Panc1 (cell line): Measurements from ENCODE around the gene B4GALNT4. TPM values are rescaled to one million over a fixed set of nuclear protein-coding genes. Genes with fewer than 3 reads are reported as not detected.
A peak's percentile ranks its signal among the peaks of the same experiment; 100 is the strongest.
"Not testable (repeated sequence)": the region's sequence is repeated elsewhere in the genome, so short reads cannot be mapped to it uniquely, and the experiment has no call there.

Source experiments
- ATAC-seq: fragments of 200-7000 bp; cut with Tn5 transposase; 2 replicates; pipeline ENCODE4 v1.9.1; 2020; ENCODE audit warnings: mild to moderate bottlenecking, moderate library complexity
- BruUV-seq: library from RNA; stranded (reverse); fragments of 400-500 nt; replicated peaks from 2 replicates; lab custom pipeline; 2021; lab: Mats Ljungman, UMichigan
- CTCF ChIA-PET: fragments of 300-600 bp; sonication (Branson Sonifier 250); formaldehyde crosslinking; loops from one replicate; lab custom pipeline; 2022; ENCODE audit warnings: antibody characterized with exemption; lab: Charles Lee
- POLR2A ChIA-PET: fragments of 300-600 bp; sonication (Branson Sonifier 250); formaldehyde crosslinking; loops from one replicate; lab custom pipeline; 2022; ENCODE audit warnings: antibody characterized with exemption; lab: Charles Lee
- DNase-seq: peaks from one replicate; pipeline ENCODE4 v3.0.0-alpha.2; 2010; ENCODE audit warnings: low read depth, low spot score
- H3K27ac ChIP-seq: 2 replicates; pipeline ENCODE4 v1.5.1; 2011; ENCODE audit warnings: mild to moderate bottlenecking, low read length, inconsistent platforms
- H3K27me3 ChIP-seq: fragments of 200-500 bp; sonication (Bioruptor generic); 2 replicates; pipeline ENCODE4 v1.6.0; 2014; ENCODE audit warnings: low read length, inconsistent platforms; ENCODE audit not compliant: control insufficient read depth, insufficient read depth
- H3K36me3 ChIP-seq: fragments of 200-500 bp; sonication (Bioruptor generic); 2 replicates; pipeline ENCODE4 v1.5.1; 2014; ENCODE audit warnings: inconsistent platforms, mild to moderate bottlenecking, low read length, moderate library complexity; ENCODE audit not compliant: control insufficient read depth, insufficient read depth
- H3K4me1 ChIP-seq: 2 replicates; pipeline ENCODE4 v1.5.1; 2011; ENCODE audit warnings: inconsistent platforms, mild to moderate bottlenecking, low read length, moderate library complexity; ENCODE audit not compliant: control insufficient read depth, insufficient read depth
- H3K4me3 ChIP-seq, 2 experiments: 2 replicates each; pipeline ENCODE4 v1.5.1; 2011 to 2012; ENCODE audit warnings: low read depth in 2 of 2, low read length in 2 of 2, mild to moderate bottlenecking in 2 of 2, inconsistent platforms in 1 of 2, moderate library complexity in 1 of 2
- H3K9me3 ChIP-seq: fragments of 200-500 bp; sonication (Bioruptor generic); 2 replicates; pipeline ENCODE4 v1.5.1; 2014; ENCODE audit warnings: low read depth, mild to moderate bottlenecking, inconsistent platforms, low read length, moderate library complexity; ENCODE audit not compliant: control insufficient read depth, insufficient read depth
- CTCF ChIP-seq: fragments of 450-650 bp; IDR thresholded peaks from 2 replicates; pipeline ENCODE4 v1.5.1; 2017; ENCODE audit warnings: mild to moderate bottlenecking
- POLR2AphosphoS5 ChIP-seq: IDR thresholded peaks from 2 replicates; pipeline ENCODE4 v1.6.1; 2012; ENCODE audit warnings: mild to moderate bottlenecking, low read depth, low read length, moderate library complexity
- REST ChIP-seq, 2 experiments: IDR thresholded peaks; 2 replicates each; pipeline ENCODE4 v1.6.1; 2011 to 2012; ENCODE audit warnings: low read depth in 2 of 2, control low read depth in 1 of 2, low read length in 1 of 2, mild to moderate bottlenecking in 1 of 2, moderate library complexity in 1 of 2; ENCODE audit not compliant: insufficient read depth in 1 of 2
- SIN3A ChIP-seq: IDR thresholded peaks from 2 replicates; pipeline ENCODE4 v1.6.1; 2012; ENCODE audit warnings: low read depth, mild to moderate bottlenecking, low read length, moderate library complexity, borderline replicate concordance; ENCODE audit not compliant: insufficient read depth
- TCF7L2 ChIP-seq: IDR thresholded peaks from 2 replicates; pipeline ENCODE4 v1.6.1; 2011; ENCODE audit warnings: mild to moderate bottlenecking, low read depth, low read length, inconsistent platforms
- in situ Hi-C: cut with HindIII; loops from 2 replicates; pipeline ENCODE4 v1.10.0; 2016; ENCODE audit warnings: low sequenced_read_pairs, low pct_unique_long_range_greater_than_20kb
- intact Hi-C: fragments of 100-400 bp; cut with micrococcal nuclease; formaldehyde crosslinking; loops from one replicate; pipeline ENCODE4 v1.10.0; 2022; ENCODE audit not compliant: unreplicated experiment
- total RNA-seq: library from RNA; stranded (reverse); gene quantifications from one replicate; pipeline ENCODE4 v1.2.1, GENCODE V29; 2021; ENCODE audit not compliant: unreplicated experiment

The B4GALNT4 gene
- total RNA-seq, 1 experiment from 2014 or later: 122 TPM

- ATAC-seq: no peak
- no peak for DNase-seq
- no peak overlapping the region for H3K4me3 ChIP-seq
- TF ChIP-seq POLR2AphosphoS5: no peak
- intact Hi-C loops: no loop called here
- in situ Hi-C loops: no loop called here
- no peak overlapping the region for H3K27ac ChIP-seq
- no peaks in the 10 kb centered on the region for H3K9me3 ChIP-seq
- H3K36me3 ChIP-seq: no peaks in the 10 kb centered on the region
- POLR2A ChIA-PET: no interaction called here
- CTCF ChIA-PET: interaction anchor here (0.6 kb wide), 1 partner anchor 24 kb away, joined by 3 read pairs; no protein-coding TSS in a partner anchor
- H3K4me1 ChIP-seq: no peaks in the 10 kb centered on the region
- H3K27me3 ChIP-seq: no peaks in the 10 kb centered on the region
- no TSS peak for BruUV-seq
Measured at GRCh38 chr11:424232-424631, 54.9 kb downstream of the B4GALNT4 start.

GRCh38 chr11:424766-425165, 55.5 kb downstream of the B4GALNT4 start:
- BruUV-seq, ATAC-seq, H3K4me3 ChIP-seq, intact Hi-C loops, DNase-seq, H3K27me3 ChIP-seq, H3K4me1 ChIP-seq, in situ Hi-C loops, H3K9me3 ChIP-seq, H3K27ac ChIP-seq, POLR2A ChIA-PET, H3K36me3 ChIP-seq: not testable (repeated sequence)
- CTCF ChIA-PET: interaction anchor here (0.6 kb wide), 1 partner anchor 23 kb away, joined by 3 read pairs; no protein-coding TSS in a partner anchor

- Histone ChIP-seq H3K9me3 (no peaks in the 10 kb centered on the region), H3K4me3 (no peak overlapping the region), H3K36me3 (no peaks in the 10 kb centered on the region), H3K27ac (no peak overlapping the region), H3K4me1 (peaks cover 4% of the 10 kb centered on the region; the same call in 1 of the 2 replicates), H3K27me3 (no peaks in the 10 kb centered on the region)
- in situ Hi-C loops (no loop called here), intact Hi-C loops (no loop called here)
- no peak for DNase-seq
- ChIA-PET CTCF (no interaction called here), POLR2A (no interaction called here)
- no peak for ATAC-seq
- BruUV-seq: TSS peak; percentile 64
- TF ChIP-seq SIN3A (no peak), REST (IDR thresholded peaks at IDR 0.05; ENCODE audit: insufficient read depth in 1 of 2, low read depth in 2 of 2, low read length in 1 of 2) (no peak), CTCF (no peak), TCF7L2 (no peak)
Measured at GRCh38 chr11:425301-425700, 56.0 kb downstream of the B4GALNT4 start.
